K562 (cell line): Measurements from ENCODE around the gene TMPRSS9. TPM values are rescaled to one million over a fixed set of nuclear protein-coding genes. Genes with fewer than 3 reads are reported as not detected.

Source experiments
- ATAC-seq: fragments of 200-7000 bp; cut with Tn5 transposase; 3 replicates; pipeline ENCODE4 v1.9.1; 2020; ENCODE audit warnings: moderate library complexity
- BruUV-seq: library from RNA; stranded (reverse); fragments of 400-500 nt; replicated peaks from 2 replicates; lab custom pipeline; 2021; lab: Mats Ljungman, UMichigan
- CTCF ChIA-PET: fragments of 300-600 bp; formaldehyde crosslinking; extraction: SDS; loops from one replicate; lab custom pipeline; 2021; ENCODE audit warnings: low intra/inter-chr PET ratio; lab: Yijun Ruan, JAX
- POLR2A ChIA-PET: fragments of 300-600, 350-650 bp; sonication (Branson Sonifier 250); formaldehyde crosslinking; extraction: SDS; loops from one replicate; lab custom pipeline; 2021; ENCODE audit warnings: antibody characterized with exemption, inconsistent platforms; lab: Yijun Ruan, JAX
- DNase-seq, 4 experiments: peaks; one replicate each; pipeline versions ENCODE4 v3.0.0 to v3.0.0-alpha.2; 2011 to 2018; ENCODE audit warnings: low spot score in 3 of 4, mixed read lengths in 3 of 4; ENCODE audit errors: extremely low read depth in 1 of 4
- FAIRE-seq: peaks from 2 replicates; lab custom pipeline; 2011; peaks lifted over from hg19 to GRCh38; lab: Jason Lieb, UNC
- H2AFZ ChIP-seq: 2 replicates; pipeline ENCODE4 v1.6.0; 2011; ENCODE audit warnings: low read depth, low read length, control low read depth, inconsistent platforms
- H3K27ac ChIP-seq: fragments of 200-600 bp; 3 replicates; pipeline ENCODE4 v1.8.0; 2011; ENCODE audit warnings: low read depth, mild to moderate bottlenecking, control low read depth, inconsistent platforms, low read length, moderate library complexity, mixed read lengths; ENCODE audit errors: extremely low read depth
- H3K27me3 ChIP-seq, 2 experiments: fragments of 300-600 bp in 1 of 2; 2 replicates in 1 of 2; 3 replicates in 1 of 2; pipeline versions ENCODE4 v1.6.0 to v1.8.0; 2011; ENCODE audit warnings: inconsistent platforms in 2 of 2, low read length in 2 of 2, mild to moderate bottlenecking in 1 of 2, mixed read lengths in 1 of 2, moderate library complexity in 1 of 2; ENCODE audit not compliant: control insufficient read depth in 2 of 2, insufficient read depth in 2 of 2
- H3K36me3 ChIP-seq: fragments of 300-600 bp; 3 replicates; pipeline ENCODE4 v1.8.0; 2011; ENCODE audit warnings: mild to moderate bottlenecking, low read length, inconsistent platforms; ENCODE audit not compliant: control insufficient read depth, insufficient read depth
- H3K4me1 ChIP-seq, 2 experiments: fragments of 200-600 bp in 1 of 2; replicated peaks in 1 of 2; 2 replicates in 1 of 2; 3 replicates in 1 of 2; pipeline versions ENCODE4 v1.5.1 to v1.8.0; 2011; ENCODE audit warnings: inconsistent platforms in 2 of 2, low read length in 2 of 2, mild to moderate bottlenecking in 1 of 2, mixed read lengths in 1 of 2, moderate library complexity in 1 of 2; ENCODE audit not compliant: control insufficient read depth in 2 of 2, insufficient read depth in 2 of 2
- H3K4me2 ChIP-seq: 2 replicates; pipeline ENCODE4 v1.6.1; 2011; ENCODE audit warnings: low read length, control low read depth, inconsistent platforms, mixed read lengths; ENCODE audit not compliant: insufficient read depth
- H3K4me3 ChIP-seq: fragments of 200-600 bp; sonication (generic), shearing (Covaris generic); 2 replicates; pipeline ENCODE4 v1.5.1; 2016; ENCODE audit warnings: control low read depth, inconsistent platforms
- H3K79me2 ChIP-seq: fragments of 200-600 bp; 3 replicates; pipeline ENCODE4 v1.8.0; 2011; ENCODE audit warnings: low read length, inconsistent platforms; ENCODE audit not compliant: control insufficient read depth, insufficient read depth
- H3K9ac ChIP-seq, 2 experiments: 2 replicates each; pipeline versions ENCODE4 v1.6.0 to v1.6.1; 2011; ENCODE audit warnings: low read depth in 2 of 2, low read length in 2 of 2, control low read depth in 1 of 2, inconsistent platforms in 1 of 2, mild to moderate bottlenecking in 1 of 2, mixed read lengths in 1 of 2; ENCODE audit not compliant: insufficient read depth in 1 of 2
- H3K9me1 ChIP-seq: one replicate; pipeline ENCODE4 v1.6.0; 2011; ENCODE audit warnings: inconsistent platforms, mild to moderate bottlenecking, low read length, moderate library complexity; ENCODE audit not compliant: control insufficient read depth, insufficient read depth
- H3K9me3 ChIP-seq: replicated peaks from 2 replicates; pipeline ENCODE4 v1.5.1; 2011; ENCODE audit warnings: low read depth, low read length, inconsistent platforms; ENCODE audit not compliant: control insufficient read depth, insufficient read depth
- H4K20me1 ChIP-seq: replicated peaks from 2 replicates; pipeline ENCODE4 v1.6.1; 2011; ENCODE audit warnings: low read length, inconsistent platforms, mixed read lengths; ENCODE audit not compliant: control insufficient read depth, insufficient read depth
- ADNP ChIP-seq: fragments of 200-800 bp; sonication (Bioruptor generic); IDR thresholded peaks from 2 replicates; pipeline ENCODE4 v1.6.1; 2016; ENCODE audit warnings: missing genetic modification characterization, missing compliant biosample characterization
- BDP1 ChIP-seq: IDR thresholded peaks from 3 replicates; pipeline ENCODE4 v1.6.1; 2011; ENCODE audit not compliant: insufficient read length, insufficient read depth
- L3MBTL2 ChIP-seq: fragments of 450-650 bp; IDR thresholded peaks from 2 replicates; pipeline ENCODE4 v1.6.1; 2016; ENCODE audit warnings: mild to moderate bottlenecking, moderate library complexity
- LARP7 ChIP-seq: fragments of 450-650 bp; IDR thresholded peaks from 2 replicates; pipeline ENCODE4 v1.6.1; 2016
- NRF1 ChIP-seq, 2 experiments: fragments of 450-650 bp; IDR thresholded peaks in 1 of 2; conservative IDR thresholded peaks in 1 of 2; 2 replicates each; pipeline ENCODE4 v1.6.1; 2014; ENCODE audit warnings: mild to moderate bottlenecking in 2 of 2
- RFX5 ChIP-seq: IDR thresholded peaks from 2 replicates; pipeline ENCODE4 v1.6.1; 2011; ENCODE audit warnings: low read depth, mild to moderate bottlenecking, improper control_type of control experiment, low read length
- SIN3A ChIP-seq, 2 experiments: fragments of 150-350 bp in 1 of 2; IDR thresholded peaks; 2 replicates each; pipeline ENCODE4 v1.6.1; 2011 to 2016; ENCODE audit warnings: borderline replicate concordance in 2 of 2, low read depth in 2 of 2, low read length in 2 of 2, mild to moderate bottlenecking in 2 of 2, moderate library complexity in 2 of 2; ENCODE audit not compliant: control insufficient read depth in 1 of 2
- SMAD2 ChIP-seq: fragments of 150-350 bp; IDR thresholded peaks from 2 replicates; pipeline ENCODE4 v1.6.1; 2014; ENCODE audit warnings: low read depth, mild to moderate bottlenecking, low read length
- TGIF2 ChIP-seq: sonication (generic); formaldehyde crosslinking; IDR thresholded peaks from 2 replicates; pipeline ENCODE4 v1.8.1; 2022; ENCODE audit warnings: mild to moderate bottlenecking, missing genetic modification reagents, moderate library complexity
- WGBS: fragments of 100-300 bp; shearing (Covaris generic); methylation state at CpG from one replicate; pipeline ENCODE4 v1.1.6; 2016; ENCODE audit warnings: low coverage, mixed read lengths; ENCODE audit not compliant: insufficient coverage; ENCODE audit errors: missing lambda C conversion rate; 5-methylcytosine and 5-hydroxymethylcytosine counted together
- in situ Hi-C: fragments of 300-500 bp; cut with MboI; formaldehyde crosslinking; loops from 4 replicates; pipeline ENCODE4 v1.15.0; 2018; ENCODE audit warnings: inconsistent platforms, mixed read lengths
- intact Hi-C: fragments of 100-400 bp; cut with micrococcal nuclease; formaldehyde crosslinking; loops from 2 replicates; pipeline ENCODE4 v1.14.2; 2022
- polyA plus RNA-seq, 8 experiments: library from polyadenylated mRNA; depleted of rRNA in 4 of 8; stranded (reverse) in 5 of 8; unstranded in 3 of 8; fragments of >200 nt; fragmentation: Nextera tagmentation in 2 of 8; fragmentation: Illumina TruSeq in 1 of 8; extraction: Ambion mirVana in 2 of 8; extraction: Trizol in 1 of 8; gene quantifications; 2 replicates each; pipeline versions ENCODE4 v1.2.1 to v1.2.3, GENCODE V29; 2011 to 2014; ENCODE audit warnings: inconsistent platforms in 1 of 8, missing spikeins in 1 of 8
- total RNA-seq, 7 experiments: library from RNA; depleted of rRNA in 6 of 7; stranded (reverse); fragments of >200 nt in 6 of 7; fragmentation: Illumina TruSeq in 2 of 7; extraction: Trizol in 2 of 7; gene quantifications; 2 replicates each; pipeline versions ENCODE4 v1.2.1 to v1.2.3, GENCODE V29; 2011 to 2021; ENCODE audit warnings: low replicate concordance in 1 of 7
- TF ChIP-seq, protein P1 (sequence below), 2 experiments: fragments of 450-650 bp; IDR thresholded peaks; 2 replicates each; pipeline ENCODE4 v1.6.1; 2018; ENCODE audit warnings: mild to moderate bottlenecking in 2 of 2, low read depth in 1 of 2; ENCODE audit not compliant: partially characterized antibody in 2 of 2
- TF ChIP-seq, protein P2 (sequence below): fragments of 450-650 bp; formaldehyde crosslinking; IDR thresholded peaks from 2 replicates; pipeline ENCODE4 v1.4.0; 2020; ENCODE audit warnings: mild to moderate bottlenecking, moderate library complexity
- TF ChIP-seq, protein P3 (sequence below): fragments of 250-450 bp; sonication (Bioruptor Pico); IDR thresholded peaks from 2 replicates; pipeline ENCODE4 v1.9.0; 2021; ENCODE audit warnings: mild to moderate bottlenecking
- TF ChIP-seq, protein P4 (sequence below), 2 experiments: fragments of 450-650 bp; IDR thresholded peaks; 2 replicates each; pipeline ENCODE4 v1.6.1; 2016

The TMPRSS9 gene
- total and polyA plus RNA-seq, 9 of the 15 experiments (the other 6 are each of a cell fraction or from before 2014, with no cell fraction given): 0.01 to 0.03 TPM; not detected in 7

GRCh38 chr19:2461751-2462634 is 101.9 kb downstream of the TMPRSS9 start:
- H3K36me3 ChIP-seq: no peaks in the 10 kb centered on the region
- POLR2A ChIA-PET: interaction anchor here (0.7 to 3.4 kb wide), 2 partner anchors 14 to 357 kb away, joined by 3 to 15 read pairs; partner anchors contain the start of gene GADD45B
- no peaks in the 10 kb centered on the region for H3K9me3 ChIP-seq
- intact Hi-C loops (no loop called here), in situ Hi-C loops (no loop called here)
- H3K4me2 ChIP-seq: peak overlapping the region; percentile 26; the same call in 1 of the 2 replicates
- H3K27me3 ChIP-seq: no peaks in the 10 kb centered on the region
- DNase-seq (peak in 3 of 4 experiments; percentile 24 to 48 (median 41)), ATAC-seq (peak; percentile 74), FAIRE-seq (no peak)
- WGBS: 54% methylated on average over 38 of the region's 62 CpGs
- no peaks in the 10 kb centered on the region for H4K20me1 ChIP-seq
- no peaks in the 10 kb centered on the region for H3K9me1 ChIP-seq
- peaks cover 3% of the 10 kb centered on the region; the same call in 1 of the 3 replicates for H3K79me2 ChIP-seq
- no TSS peak for BruUV-seq
- H3K27ac ChIP-seq: no peak overlapping the region
- H3K4me1 ChIP-seq: peaks cover 0 to 24% of the 10 kb centered on the region in 2 experiments; a peak in 2 of 5 replicates
- H2AFZ ChIP-seq: peak overlapping the region; percentile 67
- CTCF ChIA-PET: no interaction called here
- H3K9ac ChIP-seq: peak overlapping the region in 1 of 2 experiments; percentile 77; a peak in 1 of 4 replicates
- H3K4me3 ChIP-seq: peak overlapping the region; percentile 28
- no peak for TF ChIP-seq RFX5
- TF ChIP-seq BDP1: no peak
- TF ChIP-seq, protein P1, sequence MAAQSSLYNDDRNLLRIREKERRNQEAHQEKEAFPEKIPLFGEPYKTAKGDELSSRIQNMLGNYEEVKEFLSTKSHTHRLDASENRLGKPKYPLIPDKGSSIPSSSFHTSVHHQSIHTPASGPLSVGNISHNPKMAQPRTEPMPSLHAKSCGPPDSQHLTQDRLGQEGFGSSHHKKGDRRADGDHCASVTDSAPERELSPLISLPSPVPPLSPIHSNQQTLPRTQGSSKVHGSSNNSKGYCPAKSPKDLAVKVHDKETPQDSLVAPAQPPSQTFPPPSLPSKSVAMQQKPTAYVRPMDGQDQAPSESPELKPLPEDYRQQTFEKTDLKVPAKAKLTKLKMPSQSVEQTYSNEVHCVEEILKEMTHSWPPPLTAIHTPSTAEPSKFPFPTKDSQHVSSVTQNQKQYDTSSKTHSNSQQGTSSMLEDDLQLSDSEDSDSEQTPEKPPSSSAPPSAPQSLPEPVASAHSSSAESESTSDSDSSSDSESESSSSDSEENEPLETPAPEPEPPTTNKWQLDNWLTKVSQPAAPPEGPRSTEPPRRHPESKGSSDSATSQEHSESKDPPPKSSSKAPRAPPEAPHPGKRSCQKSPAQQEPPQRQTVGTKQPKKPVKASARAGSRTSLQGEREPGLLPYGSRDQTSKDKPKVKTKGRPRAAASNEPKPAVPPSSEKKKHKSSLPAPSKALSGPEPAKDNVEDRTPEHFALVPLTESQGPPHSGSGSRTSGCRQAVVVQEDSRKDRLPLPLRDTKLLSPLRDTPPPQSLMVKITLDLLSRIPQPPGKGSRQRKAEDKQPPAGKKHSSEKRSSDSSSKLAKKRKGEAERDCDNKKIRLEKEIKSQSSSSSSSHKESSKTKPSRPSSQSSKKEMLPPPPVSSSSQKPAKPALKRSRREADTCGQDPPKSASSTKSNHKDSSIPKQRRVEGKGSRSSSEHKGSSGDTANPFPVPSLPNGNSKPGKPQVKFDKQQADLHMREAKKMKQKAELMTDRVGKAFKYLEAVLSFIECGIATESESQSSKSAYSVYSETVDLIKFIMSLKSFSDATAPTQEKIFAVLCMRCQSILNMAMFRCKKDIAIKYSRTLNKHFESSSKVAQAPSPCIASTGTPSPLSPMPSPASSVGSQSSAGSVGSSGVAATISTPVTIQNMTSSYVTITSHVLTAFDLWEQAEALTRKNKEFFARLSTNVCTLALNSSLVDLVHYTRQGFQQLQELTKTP (IDR thresholded peaks at IDR 0.05; ENCODE audit: low read depth in 1 of 2, partially characterized antibody in 2 of 2): peak in 1 of 2 experiments; percentile 63
- TF ChIP-seq L3MBTL2: no peak
- 0 out of 4 replicates have a peak, but pooled peaks of 1 of the 2 experiments have one; percentile 11 for TF ChIP-seq NRF1 (conservative IDR thresholded peaks at IDR 0.05 in 1 of 2, IDR thresholded peaks at IDR 0.05 in 1 of 2)
- peak; percentile 45; the same call in 1 of the 2 replicates for TF ChIP-seq ADNP (tag)
- TF ChIP-seq TGIF2 (CRISPR knock-in tag): no peak
- no peak for TF ChIP-seq SMAD2
- no peak for TF ChIP-seq LARP7
- TF ChIP-seq, protein P2, sequence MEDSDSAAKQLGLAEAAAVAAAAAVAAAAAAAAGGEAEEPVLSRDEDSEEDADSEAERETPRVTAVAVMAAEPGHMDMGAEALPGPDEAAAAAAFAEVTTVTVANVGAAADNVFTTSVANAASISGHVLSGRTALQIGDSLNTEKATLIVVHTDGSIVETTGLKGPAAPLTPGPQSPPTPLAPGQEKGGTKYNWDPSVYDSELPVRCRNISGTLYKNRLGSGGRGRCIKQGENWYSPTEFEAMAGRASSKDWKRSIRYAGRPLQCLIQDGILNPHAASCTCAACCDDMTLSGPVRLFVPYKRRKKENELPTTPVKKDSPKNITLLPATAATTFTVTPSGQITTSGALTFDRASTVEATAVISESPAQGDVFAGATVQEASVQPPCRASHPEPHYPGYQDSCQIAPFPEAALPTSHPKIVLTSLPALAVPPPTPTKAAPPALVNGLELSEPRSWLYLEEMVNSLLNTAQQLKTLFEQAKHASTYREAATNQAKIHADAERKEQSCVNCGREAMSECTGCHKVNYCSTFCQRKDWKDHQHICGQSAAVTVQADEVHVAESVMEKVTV (CRISPR knock-in tag): no peak
- no peak for TF ChIP-seq SIN3A (IDR thresholded peaks at IDR 0.05; ENCODE audit: borderline replicate concordance in 2 of 2, control insufficient read depth in 1 of 2, low read depth in 2 of 2, low read length in 2 of 2)
- TF ChIP-seq, protein P3, sequence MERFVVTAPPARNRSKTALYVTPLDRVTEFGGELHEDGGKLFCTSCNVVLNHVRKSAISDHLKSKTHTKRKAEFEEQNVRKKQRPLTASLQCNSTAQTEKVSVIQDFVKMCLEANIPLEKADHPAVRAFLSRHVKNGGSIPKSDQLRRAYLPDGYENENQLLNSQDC: no peak
- TF ChIP-seq, protein P4, sequence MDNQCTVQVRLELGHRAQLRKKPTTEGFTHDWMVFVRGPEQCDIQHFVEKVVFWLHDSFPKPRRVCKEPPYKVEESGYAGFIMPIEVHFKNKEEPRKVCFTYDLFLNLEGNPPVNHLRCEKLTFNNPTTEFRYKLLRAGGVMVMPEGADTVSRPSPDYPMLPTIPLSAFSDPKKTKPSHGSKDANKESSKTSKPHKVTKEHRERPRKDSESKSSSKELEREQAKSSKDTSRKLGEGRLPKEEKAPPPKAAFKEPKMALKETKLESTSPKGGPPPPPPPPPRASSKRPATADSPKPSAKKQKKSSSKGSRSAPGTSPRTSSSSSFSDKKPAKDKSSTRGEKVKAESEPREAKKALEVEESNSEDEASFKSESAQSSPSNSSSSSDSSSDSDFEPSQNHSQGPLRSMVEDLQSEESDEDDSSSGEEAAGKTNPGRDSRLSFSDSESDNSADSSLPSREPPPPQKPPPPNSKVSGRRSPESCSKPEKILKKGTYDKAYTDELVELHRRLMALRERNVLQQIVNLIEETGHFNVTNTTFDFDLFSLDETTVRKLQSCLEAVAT (IDR thresholded peaks at IDR 0.05): no peak
